AG04450 (cell line): ENCODE data around the gene SLC15A5. TPM values are rescaled to one million over a fixed set of nuclear protein-coding genes. Genes with fewer than 3 reads are reported as not detected.

Source experiments
- CTCF ChIA-PET: fragments of 300-600, 350-600 bp; formaldehyde crosslinking; extraction: SDS; loops from one replicate; lab custom pipeline; 2022; ENCODE audit warnings: antibody characterized with exemption, inconsistent platforms; lab: Charles Lee
- POLR2A ChIA-PET: fragments of 350-600 bp; formaldehyde crosslinking; extraction: SDS; loops from one replicate; lab custom pipeline; 2021; ENCODE audit warnings: antibody characterized with exemption, inconsistent platforms; lab: Yijun Ruan, JAX
- DNase-seq: peaks from one replicate; pipeline ENCODE4 v3.0.0-alpha.2; 2011; ENCODE audit warnings: low read depth, low spot score
- H3K27ac ChIP-seq: one replicate; pipeline ENCODE4 v1.5.1; 2012; ENCODE audit warnings: low read depth, low read length, control low read depth
- H3K27me3 ChIP-seq: one replicate; pipeline ENCODE4 v1.6.0; 2012; ENCODE audit warnings: low read length; ENCODE audit not compliant: control insufficient read depth, insufficient read depth
- H3K4me3 ChIP-seq: 2 replicates; pipeline ENCODE4 v1.5.1; 2011; ENCODE audit warnings: mild to moderate bottlenecking, low read depth, low read length, control low read depth
- H3K9me3 ChIP-seq: 2 replicates; pipeline ENCODE4 v1.5.1; 2012; ENCODE audit warnings: low read length; ENCODE audit not compliant: control insufficient read depth, insufficient read depth
- polyA plus RNA-seq: library from polyadenylated mRNA; depleted of rRNA; stranded (reverse); fragments of >200 nt; gene quantifications from 2 replicates; pipeline ENCODE4 v1.2.3, GENCODE V29; 2011
- TF ChIP-seq, protein P1 (sequence below): IDR thresholded peaks from 2 replicates; pipeline ENCODE4 v1.5.1; 2011; ENCODE audit warnings: low read depth, low read length, control low read depth, inconsistent platforms

SLC15A5 gene
- polyA plus RNA-seq, 1 experiment: 0.02 TPM

DNA sequence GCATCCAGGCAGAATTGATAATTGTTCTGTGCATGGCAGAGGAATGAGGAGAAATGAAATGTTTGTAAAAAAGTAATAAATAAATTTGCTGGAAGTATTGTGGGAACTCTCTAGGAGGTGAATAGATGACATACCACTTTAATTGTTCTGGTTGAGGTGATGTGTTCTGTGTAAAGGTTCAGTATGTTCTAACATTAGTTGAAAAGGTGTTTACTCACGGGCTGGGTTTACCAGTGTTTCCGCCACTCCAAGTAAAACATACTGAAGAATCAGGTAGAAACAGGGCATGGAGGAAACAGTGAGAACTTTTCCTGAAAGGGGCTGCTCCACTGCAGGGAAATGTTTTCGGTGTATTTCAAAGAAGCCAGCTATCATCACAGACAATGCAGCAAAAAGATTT lies 53.3 kb downstream of the SLC15A5 start:
- TF ChIP-seq, protein P1, sequence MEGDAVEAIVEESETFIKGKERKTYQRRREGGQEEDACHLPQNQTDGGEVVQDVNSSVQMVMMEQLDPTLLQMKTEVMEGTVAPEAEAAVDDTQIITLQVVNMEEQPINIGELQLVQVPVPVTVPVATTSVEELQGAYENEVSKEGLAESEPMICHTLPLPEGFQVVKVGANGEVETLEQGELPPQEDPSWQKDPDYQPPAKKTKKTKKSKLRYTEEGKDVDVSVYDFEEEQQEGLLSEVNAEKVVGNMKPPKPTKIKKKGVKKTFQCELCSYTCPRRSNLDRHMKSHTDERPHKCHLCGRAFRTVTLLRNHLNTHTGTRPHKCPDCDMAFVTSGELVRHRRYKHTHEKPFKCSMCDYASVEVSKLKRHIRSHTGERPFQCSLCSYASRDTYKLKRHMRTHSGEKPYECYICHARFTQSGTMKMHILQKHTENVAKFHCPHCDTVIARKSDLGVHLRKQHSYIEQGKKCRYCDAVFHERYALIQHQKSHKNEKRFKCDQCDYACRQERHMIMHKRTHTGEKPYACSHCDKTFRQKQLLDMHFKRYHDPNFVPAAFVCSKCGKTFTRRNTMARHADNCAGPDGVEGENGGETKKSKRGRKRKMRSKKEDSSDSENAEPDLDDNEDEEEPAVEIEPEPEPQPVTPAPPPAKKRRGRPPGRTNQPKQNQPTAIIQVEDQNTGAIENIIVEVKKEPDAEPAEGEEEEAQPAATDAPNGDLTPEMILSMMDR: no peak

DNA sequence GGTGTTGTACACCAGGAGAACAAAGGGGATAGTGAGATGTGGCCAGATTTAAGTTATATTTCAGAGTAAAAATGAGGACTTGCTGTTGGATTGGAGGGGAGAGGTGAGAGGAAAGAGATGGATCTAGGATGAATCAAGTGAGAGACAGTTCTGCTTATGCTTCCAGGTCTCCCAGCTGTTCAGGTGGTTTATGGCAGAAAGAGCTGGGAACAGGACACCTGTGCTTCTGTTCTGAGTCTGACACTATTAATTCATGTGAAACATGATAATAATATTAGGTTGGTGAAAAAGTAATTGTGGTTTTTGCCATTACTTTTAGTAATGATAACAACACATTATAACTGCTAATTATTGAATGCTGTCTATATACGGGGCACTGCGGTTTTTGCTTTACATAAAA lies 55.7 kb downstream of the SLC15A5 start:
- no peak overlapping the region for H3K27ac ChIP-seq
- no peak overlapping the region for H3K4me3 ChIP-seq
- ChIA-PET CTCF (no interaction called here), POLR2A (no interaction called here)
- no peak for DNase-seq
- H3K27me3 ChIP-seq: no peaks in the 10 kb centered on the region
- H3K9me3 ChIP-seq: no peaks in the 10 kb centered on the region
- TF ChIP-seq, protein P1: no peak

More for the DNA sequence above, 53.3 kb downstream of the SLC15A5 start:
- Histone ChIP-seq H3K27me3 (no peaks in the 10 kb centered on the region), H3K4me3 (no peak overlapping the region), H3K9me3 (no peaks in the 10 kb centered on the region), H3K27ac (no peak overlapping the region)
- DNase-seq: no peak
- ChIA-PET CTCF (no interaction called here), POLR2A (no interaction called here)

DNA sequence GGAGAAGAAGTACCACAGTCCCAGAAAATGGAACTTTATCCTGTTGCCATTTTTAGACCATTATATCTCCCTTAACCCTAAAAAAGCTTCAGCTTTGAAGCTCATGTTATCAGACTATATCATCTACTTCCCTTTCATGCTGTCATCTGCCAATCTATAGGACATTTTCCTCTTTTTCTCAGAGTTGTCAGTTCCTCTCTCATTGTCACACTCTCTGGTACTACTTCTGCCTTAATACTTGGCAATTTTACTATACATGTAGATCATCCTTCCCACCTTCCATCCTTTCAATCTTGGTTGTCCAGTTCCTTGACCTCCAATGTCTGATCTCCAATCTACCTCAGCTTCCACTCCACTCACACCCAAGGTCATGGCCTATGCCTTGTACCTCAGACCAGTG lies 57.4 kb downstream of the SLC15A5 start:
- ChIA-PET POLR2A (no interaction called here), CTCF (no interaction called here)
- Histone ChIP-seq H3K27me3 (no peaks in the 10 kb centered on the region), H3K27ac (no peak overlapping the region), H3K4me3 (no peak overlapping the region), H3K9me3 (no peaks in the 10 kb centered on the region)
- TF ChIP-seq, protein P1: no peak
- no peak for DNase-seq

DNA sequence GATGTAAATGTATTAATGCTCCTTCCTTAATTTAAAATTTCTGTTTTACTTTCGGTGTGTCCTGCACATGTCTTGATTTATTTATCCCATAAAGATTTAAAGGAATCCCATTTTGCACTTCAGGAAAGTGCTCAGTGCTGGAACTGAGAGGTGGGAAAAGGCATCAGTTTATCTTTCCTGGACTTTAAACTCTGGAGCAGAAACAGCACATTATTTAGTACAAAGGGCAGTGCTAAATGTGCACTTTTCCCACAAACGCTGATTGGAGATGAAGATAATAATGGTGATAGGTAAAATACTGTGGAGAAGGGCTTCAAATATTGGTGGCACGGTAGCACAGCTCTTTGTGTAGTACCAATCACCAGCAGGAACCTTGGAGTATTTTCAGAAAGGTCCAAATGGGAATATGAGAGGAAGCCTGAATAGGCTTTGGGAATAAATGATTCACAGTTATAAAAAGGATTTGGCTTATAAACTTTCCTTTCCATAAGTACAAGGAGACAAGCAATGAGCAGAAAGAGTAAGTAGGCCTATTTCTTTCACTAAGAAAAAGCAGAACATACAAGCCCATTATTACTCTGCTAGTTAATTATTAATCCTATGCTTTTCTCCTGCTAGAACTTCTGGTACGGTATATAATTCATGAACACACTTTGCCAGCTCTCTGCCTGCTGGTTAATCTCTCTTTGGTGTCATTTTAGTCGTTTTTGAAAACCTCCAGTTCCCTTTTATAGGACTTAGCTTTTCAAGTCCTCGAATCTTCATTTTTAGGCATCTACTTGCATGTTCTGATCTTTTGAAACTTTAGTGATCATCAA lies 58.3 kb downstream of the SLC15A5 start:
- no peaks in the 10 kb centered on the region for H3K9me3 ChIP-seq
- no peak overlapping the region for H3K4me3 ChIP-seq
- TF ChIP-seq, protein P1: no peak
- ChIA-PET POLR2A (no interaction called here), CTCF (no interaction called here)
- DNase-seq: no peak
- no peak overlapping the region for H3K27ac ChIP-seq
- H3K27me3 ChIP-seq: no peaks in the 10 kb centered on the region

DNA sequence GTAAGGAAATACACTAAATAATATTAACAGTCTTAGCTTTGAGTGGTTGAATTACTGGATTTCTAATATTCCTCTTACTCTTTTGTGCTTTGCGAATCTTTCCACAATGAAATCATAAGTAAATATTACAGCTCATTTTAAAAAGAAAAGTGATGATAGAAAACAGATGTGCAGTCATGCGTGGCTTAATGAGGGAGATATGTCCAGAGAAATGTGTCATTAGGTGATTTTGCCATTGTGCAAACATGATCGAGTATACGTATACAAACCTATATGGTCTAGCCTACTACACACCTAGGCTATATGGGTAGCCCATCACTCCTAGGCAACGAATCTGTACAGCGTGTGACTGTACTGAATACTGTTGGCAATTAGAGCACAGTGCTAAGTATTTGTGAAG lies 59.3 kb downstream of the SLC15A5 start:
- no peak for DNase-seq
- CTCF ChIA-PET: no interaction called here

More for the DNA sequence above, 59.3 kb downstream of the SLC15A5 start:
- Histone ChIP-seq H3K9me3 (no peaks in the 10 kb centered on the region), H3K27me3 (no peaks in the 10 kb centered on the region), H3K4me3 (no peak overlapping the region), H3K27ac (no peak overlapping the region)
- POLR2A ChIA-PET: no interaction called here
- TF ChIP-seq, protein P1: no peak
